GM12878 (cell line): ENCODE data around the gene LZTFL1. TPM values are rescaled to one million over a fixed set of nuclear protein-coding genes. Genes with fewer than 3 reads are reported as not detected.

Experiments used
- CHD2 ChIP-seq: IDR thresholded peaks from 2 replicates; pipeline ENCODE4 v1.6.1; 2011; ENCODE audit warnings: low read depth, low read length, improper control_type of control experiment, borderline replicate concordance
- CHD4 ChIP-seq: fragments of 200-600 bp; sonication (generic); IDR thresholded peaks from 2 replicates; pipeline ENCODE4 v1.6.1; 2016; ENCODE audit warnings: mild to moderate bottlenecking
- DPF2 ChIP-seq: fragments of 450-650 bp; IDR thresholded peaks from 2 replicates; pipeline ENCODE4 v1.6.1; 2017; ENCODE audit warnings: mild to moderate bottlenecking
- EP300 ChIP-seq, 2 experiments: fragments of 150-350 bp in 1 of 2; IDR thresholded peaks; 2 replicates each; pipeline ENCODE4 v1.6.1; 2011 to 2012; ENCODE audit warnings: low read depth in 2 of 2, low read length in 2 of 2, borderline replicate concordance in 1 of 2, improper control_type of control experiment in 1 of 2, inconsistent platforms in 1 of 2; ENCODE audit not compliant: control insufficient read depth in 1 of 2
- FOXK2 ChIP-seq: fragments of 450-650 bp; IDR thresholded peaks from 2 replicates; pipeline ENCODE4 v1.6.1; 2017; ENCODE audit warnings: mild to moderate bottlenecking, moderate library complexity
- HCFC1 ChIP-seq: fragments of 150-350 bp; IDR thresholded peaks from 2 replicates; pipeline ENCODE4 v1.6.1; 2014; ENCODE audit warnings: low read length
- HDGF ChIP-seq: fragments of 450-650 bp; IDR thresholded peaks from 2 replicates; pipeline ENCODE4 v1.6.1; 2016; ENCODE audit warnings: antibody characterized with exemption
- IRF3 ChIP-seq: fragments of 450-650 bp; IDR thresholded peaks from 2 replicates; pipeline ENCODE4 v1.6.1; 2014; ENCODE audit warnings: mild to moderate bottlenecking
- IRF5 ChIP-seq: fragments of 450-650 bp; IDR thresholded peaks from 2 replicates; pipeline ENCODE4 v1.6.1; 2017; ENCODE audit warnings: borderline replicate concordance
- LARP7 ChIP-seq: fragments of 450-650 bp; IDR thresholded peaks from 2 replicates; pipeline ENCODE4 v1.6.1; 2017; ENCODE audit warnings: mild to moderate bottlenecking
- NBN ChIP-seq: fragments of 450-650 bp; IDR thresholded peaks from 2 replicates; pipeline ENCODE4 v1.6.1; 2016
- NRF1 ChIP-seq: conservative IDR thresholded peaks from 2 replicates; pipeline ENCODE4 v1.6.1; 2011; ENCODE audit warnings: mild to moderate bottlenecking, low read depth, low read length, improper control_type of control experiment
- POLR2AphosphoS2 ChIP-seq: IDR thresholded peaks from 2 replicates; pipeline ENCODE4 v1.6.1; 2011; ENCODE audit warnings: low read depth, mild to moderate bottlenecking, low read length, improper control_type of control experiment, moderate library complexity
- ZBTB4 ChIP-seq: fragments of 450-650 bp; formaldehyde crosslinking; IDR thresholded peaks from 2 replicates; pipeline ENCODE4 v1.4.0; 2022; ENCODE audit warnings: mild to moderate bottlenecking, moderate library complexity
- ZBTB40 ChIP-seq: fragments of 450-650 bp; IDR thresholded peaks from 2 replicates; pipeline ENCODE4 v1.6.1; 2016; ENCODE audit warnings: mild to moderate bottlenecking, moderate library complexity, borderline replicate concordance
- polyA plus RNA-seq, 11 experiments: library from polyadenylated mRNA; depleted of rRNA in 4 of 11; unstranded in 6 of 11; stranded (reverse) in 5 of 11; fragments of >200 nt; fragmentation: Nextera tagmentation in 4 of 11; fragmentation: Illumina TruSeq in 1 of 11; extraction: Ambion mirVana in 4 of 11; extraction: Trizol in 1 of 11; gene quantifications; 1 replicate in 1 of 11; 2 replicates in 10 of 11; pipeline versions ENCODE4 v1.2.1 to v1.2.3, GENCODE V29; 2011 to 2016; ENCODE audit warnings: inconsistent platforms in 2 of 11, missing spikeins in 2 of 11, low read depth in 1 of 11
- total RNA-seq, 4 experiments: library from RNA; depleted of rRNA in 3 of 4; stranded (reverse); fragments of >200 nt in 3 of 4; fragmentation: Illumina TruSeq in 1 of 4; extraction: Trizol in 1 of 4; gene quantifications; 2 replicates each; pipeline versions ENCODE4 v1.2.1 to v1.2.3, GENCODE V29; 2013 to 2021
- TF ChIP-seq, protein P1 (sequence below): fragments of 450-650 bp; IDR thresholded peaks from 2 replicates; pipeline ENCODE4 v1.6.1; 2017; ENCODE audit warnings: low read depth, mild to moderate bottlenecking, moderate library complexity

LZTFL1 gene
- total and polyA plus RNA-seq, 10 of the 15 experiments (the other 5 are each of a cell fraction or from before 2014, with no cell fraction given), result 9.8 to 74.1 (median 11.9) TPM

- no peak for TF ChIP-seq IRF3
- no peak for TF ChIP-seq LARP7
- no peak for TF ChIP-seq CHD4
- TF ChIP-seq NRF1, result no peak
- no peak for TF ChIP-seq POLR2AphosphoS2
- TF ChIP-seq HCFC1, result no peak
- TF ChIP-seq CHD2, result no peak
- no peak for TF ChIP-seq ZBTB40
- no peak; the same call in 1 of the 2 replicates for TF ChIP-seq HDGF
- no peak for TF ChIP-seq FOXK2
- peak; percentile 68 for TF ChIP-seq DPF2
- no peak for TF ChIP-seq ZBTB4 (CRISPR knock-in tag)
- no peak for TF ChIP-seq IRF5
- TF ChIP-seq, protein P1, sequence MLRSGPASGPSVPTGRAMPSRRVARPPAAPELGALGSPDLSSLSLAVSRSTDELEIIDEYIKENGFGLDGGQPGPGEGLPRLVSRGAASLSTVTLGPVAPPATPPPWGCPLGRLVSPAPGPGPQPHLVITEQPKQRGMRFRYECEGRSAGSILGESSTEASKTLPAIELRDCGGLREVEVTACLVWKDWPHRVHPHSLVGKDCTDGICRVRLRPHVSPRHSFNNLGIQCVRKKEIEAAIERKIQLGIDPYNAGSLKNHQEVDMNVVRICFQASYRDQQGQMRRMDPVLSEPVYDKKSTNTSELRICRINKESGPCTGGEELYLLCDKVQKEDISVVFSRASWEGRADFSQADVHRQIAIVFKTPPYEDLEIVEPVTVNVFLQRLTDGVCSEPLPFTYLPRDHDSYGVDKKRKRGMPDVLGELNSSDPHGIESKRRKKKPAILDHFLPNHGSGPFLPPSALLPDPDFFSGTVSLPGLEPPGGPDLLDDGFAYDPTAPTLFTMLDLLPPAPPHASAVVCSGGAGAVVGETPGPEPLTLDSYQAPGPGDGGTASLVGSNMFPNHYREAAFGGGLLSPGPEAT, result peak; percentile 97
- peak; percentile 69; the same call in 1 of the 2 replicates for TF ChIP-seq NBN
- peak; percentile 77 to 96 for TF ChIP-seq EP300 (IDR thresholded peaks at IDR 0.05; ENCODE audit: borderline replicate concordance in 1 of 2, control insufficient read depth in 1 of 2, low read depth in 2 of 2, low read length in 2 of 2)
These were observed 19.3 kb upstream of the LZTFL1 start (continued) for GRCh38 chr3:45861043-45861719.
